OCI-LY1 (cell line): ENCODE data around the gene ZNRF1.
"Not testable (repeated sequence)": the region's sequence is repeated elsewhere in the genome, so short reads cannot be mapped to it uniquely, and the experiment has no call there.

Experiments used
- H2AFZ ChIP-seq: fragments of 200-600 bp; sonication (generic), shearing (Covaris generic); 2 replicates; pipeline ENCODE4 v1.6.0; 2014; ENCODE audit warnings: antibody characterized with exemption, mild to moderate bottlenecking, low read length
- H3F3A ChIP-seq: fragments of 200-600 bp; sonication (generic), shearing (Covaris generic); 2 replicates; pipeline ENCODE4 v1.6.0; 2014; ENCODE audit warnings: mild to moderate bottlenecking, antibody characterized with exemption, low read length, moderate library complexity; ENCODE audit not compliant: insufficient read depth
- H3K27ac ChIP-seq: fragments of 200-600 bp; sonication (generic); 2 replicates; pipeline ENCODE4 v1.5.1; 2014; ENCODE audit warnings: low read length, mixed run types, mild to moderate bottlenecking, low read depth; ENCODE audit not compliant: poor library complexity, severe bottlenecking
- H3K27me3 ChIP-seq: fragments of 200-600 bp; sonication (generic); 2 replicates; pipeline ENCODE4 v1.6.0; 2014; ENCODE audit warnings: antibody characterized with exemption, mild to moderate bottlenecking, low read length, moderate library complexity; ENCODE audit not compliant: insufficient read depth
- H3K36me3 ChIP-seq: fragments of 200-600 bp; sonication (generic); 2 replicates; pipeline ENCODE4 v1.6.1; 2014; ENCODE audit warnings: mild to moderate bottlenecking, antibody characterized with exemption, low read length, moderate library complexity, mixed read lengths; ENCODE audit not compliant: insufficient read depth
- H3K4me1 ChIP-seq: fragments of 200-600 bp; sonication (generic); 2 replicates; pipeline ENCODE4 v1.5.1; 2014; ENCODE audit warnings: mild to moderate bottlenecking, low read length, moderate library complexity; ENCODE audit not compliant: insufficient read depth, severe bottlenecking
- H3K4me2 ChIP-seq: fragments of 200-600 bp; sonication (generic), shearing (Covaris generic); 2 replicates; pipeline ENCODE4 v1.6.1; 2014; ENCODE audit warnings: low read length
- H3K4me3 ChIP-seq: fragments of 200-600 bp; sonication (generic); 2 replicates; pipeline ENCODE4 v1.5.1; 2014; ENCODE audit warnings: low read length, low read depth, mild to moderate bottlenecking, mixed read lengths; ENCODE audit not compliant: poor library complexity, severe bottlenecking
- H3K79me2 ChIP-seq: fragments of 200-600 bp; shearing (Covaris generic); 2 replicates; pipeline ENCODE4 v1.6.1; 2016; ENCODE audit warnings: mixed run types, low read length, mixed read lengths; ENCODE audit not compliant: insufficient read depth
- H3K9ac ChIP-seq: fragments of 200-600 bp; sonication (generic), shearing (Covaris generic); 2 replicates; pipeline ENCODE4 v1.6.1; 2014; ENCODE audit warnings: mild to moderate bottlenecking, low read length, mixed read lengths
- H3K9me2 ChIP-seq: fragments of 200-600 bp; sonication (generic), shearing (Covaris generic); 2 replicates; pipeline ENCODE4 v1.6.1; 2014; ENCODE audit warnings: low read depth, mild to moderate bottlenecking, low read length, mixed read lengths
- H3K9me3 ChIP-seq: fragments of 200-600 bp; shearing (Covaris generic); 2 replicates; pipeline ENCODE4 v1.6.1; 2014; ENCODE audit warnings: low read length, mixed read lengths
- H4K20me1 ChIP-seq: fragments of 200-600 bp; sonication (generic), shearing (Covaris generic); 2 replicates; pipeline ENCODE4 v1.6.0; 2016; ENCODE audit warnings: mild to moderate bottlenecking, low read length; ENCODE audit not compliant: insufficient read depth
- CTCF ChIP-seq: fragments of 200-600 bp; sonication (generic), shearing (Covaris generic); IDR thresholded peaks from 2 replicates; pipeline ENCODE4 v1.5.1; 2017; ENCODE audit warnings: mild to moderate bottlenecking, antibody characterized with exemption, low read length, moderate library complexity, mixed read lengths
- EZH2 ChIP-seq: fragments of 200-600 bp; sonication (generic), shearing (Covaris generic); IDR thresholded peaks from 2 replicates; pipeline ENCODE4 v1.8.0; 2017; ENCODE audit warnings: borderline replicate concordance, mixed run types, mild to moderate bottlenecking, antibody characterized with exemption, low read length, moderate library complexity, mixed read lengths

The ZNRF1 gene

DNA sequence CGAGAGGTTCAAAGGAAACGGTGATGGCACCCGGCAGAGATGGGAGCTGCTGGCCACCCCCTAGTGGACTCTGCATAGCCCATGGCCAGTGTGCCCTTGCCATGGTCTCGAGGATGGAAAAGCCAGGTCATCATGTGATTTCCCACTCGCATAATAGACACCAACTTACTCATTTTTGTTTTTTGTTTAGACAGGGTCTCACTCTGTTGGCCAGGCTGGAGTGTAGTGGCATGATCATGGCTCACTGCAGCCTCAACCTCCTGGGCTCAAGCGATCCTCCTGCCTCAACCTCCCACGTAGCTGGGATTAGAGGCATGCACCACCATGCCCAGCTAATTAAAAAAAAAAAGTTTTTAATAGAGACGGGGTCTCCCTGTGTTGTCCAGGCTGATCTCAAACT lies 90.1 kb downstream of the ZNRF1 start:
- Histone ChIP-seq H3K27ac (no peak overlapping the region), H2AFZ (no peak overlapping the region), H3K79me2 (no peaks in the 10 kb centered on the region), H3K4me3 (no peak overlapping the region), H3K9me2 (no peaks in the 10 kb centered on the region), H3K4me1 (no peaks in the 10 kb centered on the region), H4K20me1 (no peaks in the 10 kb centered on the region), H3F3A (no peaks in the 10 kb centered on the region), H3K4me2 (no peak overlapping the region), H3K27me3 (peaks cover 9% of the 10 kb centered on the region; the same call in 1 of the 2 replicates), H3K9me3 (no peaks in the 10 kb centered on the region), H3K36me3 (no peaks in the 10 kb centered on the region), H3K9ac (no peak overlapping the region)
- TF ChIP-seq EZH2 (no peak), CTCF (no peak)

GRCh38 chr16:75089486-75090202 lies 90.8 kb downstream of the ZNRF1 start:
- H3K27ac ChIP-seq, result no peak overlapping the region
- no peaks in the 10 kb centered on the region for H3K4me1 ChIP-seq
- H3K36me3 ChIP-seq, result no peaks in the 10 kb centered on the region
- H3K9me2 ChIP-seq, result no peaks in the 10 kb centered on the region
- no peak overlapping the region for H3K4me3 ChIP-seq
- no peaks in the 10 kb centered on the region for H3F3A ChIP-seq
- no peaks in the 10 kb centered on the region for H4K20me1 ChIP-seq
- no peaks in the 10 kb centered on the region for H3K79me2 ChIP-seq
- no peak overlapping the region for H3K9ac ChIP-seq
- H3K27me3 ChIP-seq, result peaks cover 9% of the 10 kb centered on the region; the same call in 1 of the 2 replicates
- H3K4me2 ChIP-seq, result no peak overlapping the region
- H3K9me3 ChIP-seq, result no peaks in the 10 kb centered on the region
- TF ChIP-seq CTCF (no peak), EZH2 (no peak)
- H2AFZ ChIP-seq, result no peak overlapping the region

DNA sequence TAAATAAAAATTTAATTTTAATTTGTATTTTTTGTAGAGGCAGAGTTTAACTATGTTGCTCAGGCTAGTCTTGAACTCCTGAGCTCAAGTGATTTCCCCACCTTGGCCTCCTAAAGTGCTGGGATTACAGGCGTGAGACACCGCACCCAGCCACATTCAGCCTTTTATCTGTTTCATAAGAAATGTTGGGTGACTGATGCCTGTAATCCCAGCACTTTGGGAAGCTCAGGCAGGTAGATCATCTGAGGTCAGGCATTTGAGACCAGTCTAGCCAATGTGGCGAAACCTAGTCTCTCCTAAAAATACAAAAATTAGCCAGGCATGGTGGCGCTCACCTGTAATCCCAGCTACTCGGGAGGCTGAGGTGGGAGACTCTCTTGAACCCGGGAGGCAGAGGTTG lies 92.1 kb downstream of the ZNRF1 start:
- not testable (repeated sequence) for H3K9me2 ChIP-seq, H4K20me1 ChIP-seq, H3K9me3 ChIP-seq, H3K4me1 ChIP-seq, H3K27me3 ChIP-seq, H3K4me2 ChIP-seq, H3K27ac ChIP-seq, H3F3A ChIP-seq, H2AFZ ChIP-seq, H3K4me3 ChIP-seq, H3K9ac ChIP-seq, H3K79me2 ChIP-seq, H3K36me3 ChIP-seq

- not testable (repeated sequence) for H3K9me2 ChIP-seq
These were observed 92.8 kb downstream of the ZNRF1 start for GRCh38 chr16:75091619-75092018.

More at GRCh38 chr16:75091619-75092018, 92.8 kb downstream of the ZNRF1 start:
- not testable (repeated sequence) for H3K27ac ChIP-seq, H3K9me3 ChIP-seq, H3F3A ChIP-seq, H4K20me1 ChIP-seq, H3K36me3 ChIP-seq, H2AFZ ChIP-seq, H3K9ac ChIP-seq, H3K79me2 ChIP-seq, H3K4me3 ChIP-seq, H3K4me2 ChIP-seq, H3K4me1 ChIP-seq, H3K27me3 ChIP-seq
